Measurements from ENCODE around the gene ABCC12.

ABCC12 gene

DNA sequence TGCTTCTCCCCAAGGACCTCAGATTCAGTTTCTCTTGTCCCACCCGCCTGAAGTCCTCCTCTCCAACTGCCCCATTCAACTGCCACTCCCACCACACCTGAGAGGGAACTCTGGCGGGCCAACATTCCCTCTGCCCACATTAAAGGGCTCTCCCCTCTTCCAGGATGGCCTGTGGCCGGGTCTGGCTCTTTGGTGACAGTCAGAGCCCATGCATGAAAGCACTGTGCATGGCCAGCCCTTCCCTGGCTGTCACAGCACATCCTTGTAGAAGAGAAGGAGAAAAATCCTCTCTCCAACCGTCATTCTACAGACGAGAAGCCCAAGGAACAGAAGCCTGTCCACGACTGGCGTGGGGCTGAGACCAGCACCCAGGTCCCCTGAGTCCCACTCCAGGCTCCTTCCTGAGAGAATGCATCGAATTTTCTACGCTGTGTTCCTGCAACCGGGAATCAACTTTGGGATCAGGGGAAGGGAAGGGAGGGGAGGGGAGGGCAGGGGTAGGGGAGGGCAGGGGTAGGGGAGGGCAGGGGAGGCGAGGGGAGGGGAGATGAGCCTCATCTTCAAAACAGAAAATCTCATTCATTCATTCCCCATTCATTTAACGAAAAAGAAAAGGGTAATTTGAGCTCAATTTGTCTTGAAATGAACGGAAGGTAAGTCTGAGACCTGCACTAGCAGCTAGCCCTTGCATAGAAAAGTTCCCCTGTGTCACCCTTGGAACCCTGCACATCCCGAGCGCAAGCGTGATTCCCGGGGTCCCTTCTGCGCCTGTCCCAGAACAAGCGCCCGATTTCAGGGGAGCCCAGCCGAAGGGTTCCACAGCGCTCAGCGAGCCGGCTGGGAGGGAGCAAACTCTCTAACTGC is at the start of gene ABCC12:
ABCC12 (minus strand) TSS at position 68 of the 864 bp plus-strand sequence. CDS start 9,569 bp downstream, outside the sequence.
- no peak within 1 kb of the TSS for H3K4me3 ChIP-seq (ENCODE audit: low read length)
- no peak within 1 kb of the TSS for H3K9ac ChIP-seq (ENCODE audit: low read length)
- H3K27me3 ChIP-seq (ENCODE audit: control insufficient read depth, insufficient read depth, low read length) = peaks cover 5% of the 10 kb centered on the region
- no peaks in the 10 kb centered on the region for H3K36me3 ChIP-seq (ENCODE audit: control insufficient read depth, insufficient read depth, low read length)
- no peaks in the 10 kb centered on the region for H3K4me1 ChIP-seq (ENCODE audit: control insufficient read depth, insufficient read depth, low read length)
- no peak within 1 kb of the TSS for H3K27ac ChIP-seq (ENCODE audit: low read depth, low read length)

DNA sequence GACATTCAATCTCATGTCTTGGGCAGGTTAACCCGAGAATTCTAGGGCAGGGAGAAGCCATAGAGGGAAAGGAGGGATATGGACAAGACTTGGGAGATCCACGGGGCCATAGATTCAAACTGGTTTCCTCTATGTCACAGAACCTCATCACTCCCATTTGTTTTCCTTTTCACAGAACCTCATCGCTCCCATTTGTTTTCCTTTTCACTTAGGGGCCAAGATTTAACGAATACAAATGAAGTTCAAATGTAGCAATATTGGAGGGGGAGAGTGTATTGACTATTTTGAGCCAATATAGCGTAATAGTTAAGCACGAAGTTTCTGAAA is 49.0 kb upstream of the ABCC12 start:
- Histone ChIP-seq H3K4me1 (ENCODE audit: control insufficient read depth, insufficient read depth, low read length) (no peaks in the 10 kb centered on the region), H3K27ac (ENCODE audit: low read depth, low read length) (no peak overlapping the region), H3K4me3 (ENCODE audit: low read length) (no peak overlapping the region), H3K27me3 (ENCODE audit: control insufficient read depth, insufficient read depth, low read length) (no peaks in the 10 kb centered on the region), H3K9ac (ENCODE audit: low read length) (no peak overlapping the region), H3K36me3 (ENCODE audit: control insufficient read depth, insufficient read depth, low read length) (no peaks in the 10 kb centered on the region)

DNA sequence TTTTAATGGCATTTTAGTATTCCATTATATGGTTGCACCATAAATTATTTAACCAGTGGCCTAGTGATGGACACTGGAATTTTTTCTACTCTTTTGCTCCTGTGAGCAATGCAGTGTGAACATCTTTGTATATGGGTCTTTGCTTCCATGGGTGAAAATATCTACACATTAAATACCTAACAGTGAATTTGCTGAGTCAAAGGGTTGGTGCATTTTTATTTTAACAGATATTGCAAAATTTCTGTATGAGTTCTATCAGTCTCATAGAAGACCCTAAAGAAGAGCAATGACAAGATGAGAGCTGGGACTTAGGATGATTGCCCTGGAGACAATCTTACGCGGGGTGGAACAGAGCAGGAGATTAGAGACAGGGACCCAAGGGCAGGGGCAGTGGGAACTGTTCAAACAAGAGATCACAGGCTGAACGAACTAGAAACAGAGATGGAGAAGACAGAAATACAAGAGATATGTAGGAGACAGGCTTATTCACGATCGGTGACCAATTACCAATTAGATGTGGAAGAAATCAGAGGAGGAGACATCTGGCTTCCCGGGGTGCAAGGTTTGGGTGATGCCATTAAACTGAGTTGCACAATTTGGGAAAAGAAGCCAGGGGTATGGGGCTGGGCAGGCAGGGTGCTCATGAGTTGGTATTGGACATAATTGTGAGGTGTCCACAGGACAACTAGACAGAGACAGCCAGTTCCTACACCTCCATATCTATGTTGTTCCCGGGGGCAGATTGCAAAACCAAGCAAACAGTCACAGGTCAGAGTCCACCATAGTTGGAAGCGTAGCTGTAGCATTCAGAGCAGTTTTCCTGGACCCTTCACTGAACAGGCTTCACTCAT is 48.4 kb upstream of the ABCC12 start:
- Histone ChIP-seq H3K4me1 (ENCODE audit: control insufficient read depth, insufficient read depth, low read length) (no peaks in the 10 kb centered on the region), H3K27me3 (ENCODE audit: control insufficient read depth, insufficient read depth, low read length) (no peaks in the 10 kb centered on the region), H3K36me3 (ENCODE audit: control insufficient read depth, insufficient read depth, low read length) (no peaks in the 10 kb centered on the region), H3K4me3 (ENCODE audit: low read length) (no peak overlapping the region), H3K27ac (ENCODE audit: low read depth, low read length) (no peak overlapping the region), H3K9ac (ENCODE audit: low read length) (no peak overlapping the region)

DNA sequence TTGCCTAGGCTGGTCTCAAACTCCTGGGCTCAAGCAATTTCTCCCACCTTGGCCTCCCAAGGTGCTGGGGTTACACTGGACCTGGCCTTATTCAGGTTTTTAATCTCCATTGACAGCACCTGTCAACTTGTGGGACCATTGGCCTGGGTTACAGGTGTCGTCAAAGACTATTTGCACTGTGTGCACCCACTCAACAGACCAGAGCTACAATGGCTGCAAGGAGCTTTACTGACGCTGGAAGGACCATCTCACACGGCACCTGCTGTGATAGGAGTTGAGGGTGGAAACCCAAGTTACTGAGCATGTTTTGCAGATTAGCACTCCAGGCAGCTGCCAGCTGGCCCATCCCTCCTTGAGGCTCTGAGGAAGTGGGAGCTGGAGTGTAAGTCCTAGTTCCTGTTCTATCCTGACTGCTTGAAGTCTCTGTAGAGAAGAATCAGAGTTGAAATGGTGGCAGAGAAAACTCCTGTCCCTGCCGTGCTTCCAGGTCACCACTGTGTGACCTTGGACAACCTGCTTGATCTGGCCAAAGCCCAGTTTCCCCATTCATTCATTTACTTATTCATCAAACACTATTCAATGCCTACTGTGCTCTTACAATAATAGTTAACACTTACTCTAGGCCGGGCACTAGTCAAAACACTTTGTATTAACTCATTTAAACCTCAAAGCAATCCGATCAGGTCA is 45.9 kb upstream of the ABCC12 start:
- H3K36me3 ChIP-seq (ENCODE audit: control insufficient read depth, insufficient read depth, low read length) = no peaks in the 10 kb centered on the region
- no peaks in the 10 kb centered on the region for H3K27me3 ChIP-seq (ENCODE audit: control insufficient read depth, insufficient read depth, low read length)
- H3K4me1 ChIP-seq (ENCODE audit: control insufficient read depth, insufficient read depth, low read length) = no peaks in the 10 kb centered on the region
- no peak overlapping the region for H3K27ac ChIP-seq (ENCODE audit: low read depth, low read length)
- no peak overlapping the region for H3K9ac ChIP-seq (ENCODE audit: low read length)
- no peak overlapping the region for H3K4me3 ChIP-seq (ENCODE audit: low read length)

DNA sequence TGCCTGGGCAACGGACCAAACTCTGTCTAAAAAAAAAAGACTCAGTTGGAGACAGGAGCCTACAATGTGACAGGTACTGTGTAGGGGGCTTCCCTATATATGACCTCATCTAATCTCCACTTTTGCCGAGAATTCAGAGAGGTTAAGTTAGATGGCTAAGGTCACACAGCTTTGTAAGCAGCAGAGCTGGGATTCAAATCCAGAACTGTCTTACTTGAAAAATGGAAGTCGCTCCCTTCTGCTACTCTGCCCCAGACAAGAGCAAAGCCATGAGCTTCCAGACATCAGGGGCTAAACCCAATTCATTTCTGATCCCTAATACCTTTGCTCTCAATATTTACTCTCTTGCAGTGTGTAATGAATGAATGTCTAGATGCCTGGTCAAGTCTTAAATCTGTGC is 41.5 kb upstream of the ABCC12 start:
- Histone ChIP-seq H3K36me3 (ENCODE audit: control insufficient read depth, insufficient read depth, low read length) (no peaks in the 10 kb centered on the region), H3K9ac (ENCODE audit: low read length) (no peak overlapping the region), H3K27ac (ENCODE audit: low read depth, low read length) (no peak overlapping the region), H3K4me3 (ENCODE audit: low read length) (no peak overlapping the region), H3K4me1 (ENCODE audit: control insufficient read depth, insufficient read depth, low read length) (no peaks in the 10 kb centered on the region), H3K27me3 (ENCODE audit: control insufficient read depth, insufficient read depth, low read length) (no peaks in the 10 kb centered on the region)

DNA sequence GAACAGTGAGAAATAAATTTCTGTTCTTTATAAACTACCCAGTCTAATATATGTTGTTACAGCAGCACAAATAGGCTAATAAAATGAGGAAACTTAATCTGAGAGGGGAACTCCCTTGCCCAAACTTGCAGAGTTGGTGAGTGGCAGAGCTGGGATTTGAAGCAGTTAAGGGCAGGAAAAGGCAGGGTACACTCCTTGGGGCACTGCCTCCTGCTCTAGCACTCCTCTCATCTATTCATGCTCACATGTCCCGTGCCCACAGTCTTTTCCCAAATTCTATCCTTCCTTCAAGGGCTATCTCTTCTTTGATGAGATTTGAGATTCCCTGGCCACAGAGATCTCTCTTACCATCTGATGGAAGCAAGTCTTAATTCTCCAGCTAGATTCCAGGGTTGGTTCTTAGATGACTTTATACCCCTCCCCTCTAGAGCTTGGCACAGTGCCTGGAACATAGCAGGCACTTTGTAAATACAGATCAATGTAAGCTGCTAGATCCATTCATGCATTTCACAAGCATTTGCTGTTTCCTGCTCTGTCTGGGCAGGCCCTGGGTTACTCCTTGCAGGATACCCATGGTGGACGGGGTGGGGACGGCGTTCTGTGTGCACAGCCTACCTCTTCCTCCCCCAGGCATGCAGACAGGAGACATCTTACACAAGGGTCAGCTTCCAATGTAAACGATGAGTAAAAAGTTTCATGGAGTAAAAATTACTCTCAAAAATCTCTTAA is 39.2 kb upstream of the ABCC12 start:
- Histone ChIP-seq H3K36me3 (ENCODE audit: control insufficient read depth, insufficient read depth, low read length) (no peaks in the 10 kb centered on the region), H3K27me3 (ENCODE audit: control insufficient read depth, insufficient read depth, low read length) (no peaks in the 10 kb centered on the region), H3K9ac (ENCODE audit: low read length) (no peak overlapping the region), H3K4me1 (ENCODE audit: control insufficient read depth, insufficient read depth, low read length) (no peaks in the 10 kb centered on the region), H3K4me3 (ENCODE audit: low read length) (no peak overlapping the region), H3K27ac (ENCODE audit: low read depth, low read length) (no peak overlapping the region)

DNA sequence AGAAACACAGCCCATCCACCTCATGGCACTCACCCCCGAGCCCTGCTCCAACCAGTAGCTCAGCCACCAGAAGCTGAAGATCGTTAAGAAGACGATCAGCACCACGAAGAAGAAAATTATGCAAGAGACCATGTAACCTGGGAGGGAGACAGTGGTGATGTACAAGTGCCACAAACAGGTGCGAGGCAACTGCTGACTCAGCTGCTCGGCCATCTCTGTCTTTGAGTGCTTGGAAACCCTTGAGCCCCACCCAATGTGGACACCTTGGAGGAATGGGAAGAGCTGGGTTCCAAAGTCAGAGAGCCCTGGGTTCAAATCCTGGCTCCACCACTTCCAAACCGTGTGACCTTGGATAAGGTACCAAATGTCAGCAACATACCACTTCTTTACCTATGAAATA is 38.1 kb upstream of the ABCC12 start:
- H3K4me3 ChIP-seq (ENCODE audit: low read length) = no peak overlapping the region
- H3K27ac ChIP-seq (ENCODE audit: low read depth, low read length) = no peak overlapping the region
- H3K27me3 ChIP-seq (ENCODE audit: control insufficient read depth, insufficient read depth, low read length) = no peaks in the 10 kb centered on the region
- no peaks in the 10 kb centered on the region for H3K4me1 ChIP-seq (ENCODE audit: control insufficient read depth, insufficient read depth, low read length)
- H3K36me3 ChIP-seq (ENCODE audit: control insufficient read depth, insufficient read depth, low read length) = no peaks in the 10 kb centered on the region
- no peak overlapping the region for H3K9ac ChIP-seq (ENCODE audit: low read length)

DNA sequence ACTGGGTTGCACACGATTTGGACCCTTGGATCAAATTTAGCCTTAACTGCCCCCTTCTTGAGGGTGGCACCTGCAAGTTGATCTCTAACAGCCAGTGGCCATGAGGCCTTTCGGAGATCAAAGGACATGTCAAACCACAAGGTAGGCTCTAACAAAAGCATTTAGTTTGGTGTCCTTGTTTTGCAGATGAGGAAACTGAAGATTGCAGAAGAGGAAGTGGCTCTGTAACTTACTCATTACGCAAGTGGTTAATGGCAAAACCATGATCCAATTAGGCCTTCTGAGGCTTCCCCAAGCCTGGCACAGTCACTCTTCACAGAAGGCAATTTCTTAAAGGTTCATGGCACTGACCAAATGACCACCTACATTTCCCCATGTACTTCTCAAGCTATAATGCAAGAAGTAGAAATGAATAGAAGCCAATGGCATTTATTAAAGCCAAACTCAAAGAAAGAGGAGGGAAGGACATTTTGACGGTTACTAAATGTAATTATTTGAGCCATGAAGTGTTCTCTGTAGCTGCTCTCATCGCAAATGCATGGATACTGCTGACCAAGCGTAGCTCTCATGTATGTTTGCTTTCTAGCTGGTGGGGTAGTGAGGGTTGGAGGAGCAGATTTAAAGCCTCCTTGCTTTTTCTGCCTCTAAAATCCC is 32.8 kb upstream of the ABCC12 start:
- no peaks in the 10 kb centered on the region for H3K36me3 ChIP-seq (ENCODE audit: control insufficient read depth, insufficient read depth, low read length)
- H3K4me3 ChIP-seq (ENCODE audit: low read length) = no peak overlapping the region
- no peak overlapping the region for H3K9ac ChIP-seq (ENCODE audit: low read length)
- no peaks in the 10 kb centered on the region for H3K4me1 ChIP-seq (ENCODE audit: control insufficient read depth, insufficient read depth, low read length)
- H3K27me3 ChIP-seq (ENCODE audit: control insufficient read depth, insufficient read depth, low read length) = no peaks in the 10 kb centered on the region
- H3K27ac ChIP-seq (ENCODE audit: low read depth, low read length) = no peak overlapping the region

DNA sequence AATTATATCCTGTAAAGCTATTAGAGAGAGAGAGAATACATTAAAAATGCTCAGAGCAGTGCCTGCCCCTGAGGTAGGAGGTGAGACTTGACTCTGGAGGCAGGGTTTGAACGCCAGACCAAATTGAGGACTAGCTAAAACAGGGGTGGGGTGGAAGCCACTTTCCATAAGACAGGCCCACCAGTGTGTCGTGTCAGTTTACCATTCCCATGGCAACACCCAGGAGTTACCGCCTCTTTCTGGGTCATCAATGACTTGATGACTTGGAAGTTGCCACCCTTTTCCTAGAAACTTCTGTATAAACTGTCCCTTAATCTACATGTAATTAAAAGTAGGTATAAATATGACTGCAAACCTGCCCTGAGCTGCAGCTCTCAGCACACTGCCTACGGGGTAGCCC is 32.0 kb upstream of the ABCC12 start:
- H3K4me3 ChIP-seq (ENCODE audit: low read length) = no peak overlapping the region
- H3K4me1 ChIP-seq (ENCODE audit: control insufficient read depth, insufficient read depth, low read length) = no peaks in the 10 kb centered on the region
- H3K36me3 ChIP-seq (ENCODE audit: control insufficient read depth, insufficient read depth, low read length) = no peaks in the 10 kb centered on the region
- H3K27ac ChIP-seq (ENCODE audit: low read depth, low read length) = no peak overlapping the region
- no peak overlapping the region for H3K9ac ChIP-seq (ENCODE audit: low read length)
- H3K27me3 ChIP-seq (ENCODE audit: control insufficient read depth, insufficient read depth, low read length) = no peaks in the 10 kb centered on the region

DNA sequence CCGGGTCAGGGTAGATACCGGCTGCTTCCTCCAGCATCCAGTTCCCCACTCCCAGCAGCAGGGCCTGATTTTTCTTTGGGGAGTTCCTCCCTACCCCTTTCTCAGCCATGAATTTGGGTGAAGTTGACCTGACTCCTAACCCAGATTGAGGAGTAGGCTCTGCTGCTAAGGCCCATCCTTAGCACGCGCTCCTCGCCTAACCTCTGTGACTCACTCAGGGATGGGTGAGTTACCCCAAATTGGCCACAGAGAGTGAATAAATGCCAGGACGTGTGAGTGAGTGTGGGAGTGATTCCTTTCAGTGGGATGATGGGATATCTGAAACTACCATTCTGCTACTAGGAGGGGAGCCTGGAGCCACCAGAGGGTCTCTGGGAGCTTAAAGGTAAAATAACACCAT is 28.9 kb upstream of the ABCC12 start:
- no peak overlapping the region for H3K4me3 ChIP-seq (ENCODE audit: low read length)
- no peaks in the 10 kb centered on the region for H3K4me1 ChIP-seq (ENCODE audit: control insufficient read depth, insufficient read depth, low read length)
- H3K36me3 ChIP-seq (ENCODE audit: control insufficient read depth, insufficient read depth, low read length) = no peaks in the 10 kb centered on the region
- no peak overlapping the region for H3K9ac ChIP-seq (ENCODE audit: low read length)
- H3K27me3 ChIP-seq (ENCODE audit: control insufficient read depth, insufficient read depth, low read length) = no peaks in the 10 kb centered on the region
- no peak overlapping the region for H3K27ac ChIP-seq (ENCODE audit: low read depth, low read length)

DNA sequence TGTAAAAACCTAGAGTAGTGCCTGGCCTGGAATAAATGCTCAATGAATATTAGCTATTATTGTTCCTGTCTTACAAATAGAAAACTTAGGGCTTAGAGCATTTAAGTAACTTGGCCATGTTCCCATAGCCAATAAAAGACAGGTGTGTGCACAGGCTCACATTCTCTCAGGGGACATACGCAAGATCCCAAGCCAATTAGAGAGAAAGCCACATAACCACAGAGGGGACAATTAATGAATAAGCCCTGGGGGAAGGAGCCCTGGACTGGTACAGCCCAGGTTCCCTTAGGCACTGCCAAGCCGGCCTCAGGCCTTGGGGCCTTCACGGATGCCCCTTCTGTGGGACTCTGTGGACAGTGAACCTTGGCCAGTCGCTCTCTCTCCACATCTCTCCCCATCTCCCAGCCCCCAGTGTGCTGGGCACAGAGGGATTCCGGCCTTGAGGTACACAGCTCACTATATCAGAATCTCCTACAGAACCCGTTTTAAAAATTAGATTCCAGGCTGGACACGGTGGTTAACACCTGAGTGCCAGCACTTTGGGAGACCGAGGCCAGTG is 27.3 kb upstream of the ABCC12 start:
- no peaks in the 10 kb centered on the region for H3K27me3 ChIP-seq (ENCODE audit: control insufficient read depth, insufficient read depth, low read length)
- no peak overlapping the region for H3K27ac ChIP-seq (ENCODE audit: low read depth, low read length)
- H3K4me1 ChIP-seq (ENCODE audit: control insufficient read depth, insufficient read depth, low read length) = no peaks in the 10 kb centered on the region
- no peaks in the 10 kb centered on the region for H3K36me3 ChIP-seq (ENCODE audit: control insufficient read depth, insufficient read depth, low read length)
- H3K4me3 ChIP-seq (ENCODE audit: low read length) = no peak overlapping the region
- H3K9ac ChIP-seq (ENCODE audit: low read length) = no peak overlapping the region
